GM19043 (cell line): ENCODE data around the gene ZSCAN10.

Experiments
- ATAC-seq: cut with Tn5 transposase; IDR thresholded peaks from one replicate; pipeline ENCODE4 v1.9.1; 2021; ENCODE audit warnings: low read depth; ENCODE audit not compliant: unreplicated experiment

Gene ZSCAN10

DNA sequence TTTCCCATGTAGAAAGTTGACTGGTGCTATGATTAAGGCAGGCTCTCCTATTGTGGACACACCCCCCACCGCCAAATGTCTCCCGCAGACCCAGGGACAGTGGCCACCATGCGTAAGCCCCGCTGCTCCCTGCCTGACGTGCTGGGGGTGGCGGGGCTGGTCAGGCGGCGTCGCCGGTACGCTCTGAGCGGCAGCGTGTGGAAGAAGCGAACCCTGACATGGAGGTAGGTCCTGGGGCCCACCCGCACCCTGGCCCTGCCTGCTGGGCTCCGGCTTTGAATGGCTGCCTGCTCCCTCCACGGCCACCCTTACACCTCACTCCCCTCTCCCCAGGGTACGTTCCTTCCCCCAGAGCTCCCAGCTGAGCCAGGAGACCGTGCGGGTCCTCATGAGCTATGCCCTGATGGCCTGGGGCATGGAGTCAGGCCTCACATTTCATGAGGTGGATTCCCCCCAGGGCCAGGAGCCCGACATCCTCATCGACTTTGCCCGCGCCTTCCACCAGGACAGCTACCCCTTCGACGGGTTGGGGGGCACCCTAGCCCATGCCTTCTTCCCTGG is 49.1 kb downstream of the ZSCAN10 start:
- ATAC-seq: no peak

- ATAC-seq: no peak
These were observed 51.7 kb downstream of the ZSCAN10 start for GRCh38 chr16:3047387-3047720.

DNA sequence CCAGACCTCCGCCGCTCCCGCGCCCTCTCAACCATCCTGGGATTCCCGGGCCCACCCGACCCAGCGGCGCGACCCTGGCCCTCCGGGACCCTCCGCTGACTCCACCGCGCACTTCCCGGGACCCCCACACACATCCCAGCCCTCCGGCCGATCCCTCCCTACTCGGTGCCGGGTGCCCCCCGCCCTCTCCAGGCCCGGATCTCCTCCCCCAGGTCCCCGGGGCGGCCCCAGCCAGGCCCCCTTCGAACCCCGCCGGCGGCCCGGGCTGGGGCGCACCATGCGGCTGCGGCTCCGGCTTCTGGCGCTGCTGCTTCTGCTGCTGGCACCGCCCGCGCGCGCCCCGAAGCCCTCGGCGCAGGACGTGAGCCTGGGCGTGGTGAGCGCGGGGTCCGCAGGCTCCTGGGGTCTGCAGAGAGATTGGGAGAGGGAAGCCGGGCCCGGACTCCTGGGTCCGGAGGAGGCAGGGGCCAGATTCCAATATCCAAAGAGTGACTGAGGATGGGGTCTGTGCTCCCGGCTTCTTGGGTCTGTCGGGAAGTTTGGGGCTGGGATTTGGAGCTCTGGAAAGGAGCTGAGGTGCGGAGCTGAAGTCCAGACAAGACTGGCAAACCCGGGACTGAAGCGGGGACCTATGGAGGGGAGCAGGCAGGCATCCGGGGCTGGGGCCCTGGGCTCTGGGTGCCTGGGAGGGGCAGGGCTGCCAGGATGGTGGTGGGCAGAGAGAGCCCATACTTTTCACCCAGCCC is 52.3 kb downstream of the ZSCAN10 start:
- ATAC-seq: no peak

DNA sequence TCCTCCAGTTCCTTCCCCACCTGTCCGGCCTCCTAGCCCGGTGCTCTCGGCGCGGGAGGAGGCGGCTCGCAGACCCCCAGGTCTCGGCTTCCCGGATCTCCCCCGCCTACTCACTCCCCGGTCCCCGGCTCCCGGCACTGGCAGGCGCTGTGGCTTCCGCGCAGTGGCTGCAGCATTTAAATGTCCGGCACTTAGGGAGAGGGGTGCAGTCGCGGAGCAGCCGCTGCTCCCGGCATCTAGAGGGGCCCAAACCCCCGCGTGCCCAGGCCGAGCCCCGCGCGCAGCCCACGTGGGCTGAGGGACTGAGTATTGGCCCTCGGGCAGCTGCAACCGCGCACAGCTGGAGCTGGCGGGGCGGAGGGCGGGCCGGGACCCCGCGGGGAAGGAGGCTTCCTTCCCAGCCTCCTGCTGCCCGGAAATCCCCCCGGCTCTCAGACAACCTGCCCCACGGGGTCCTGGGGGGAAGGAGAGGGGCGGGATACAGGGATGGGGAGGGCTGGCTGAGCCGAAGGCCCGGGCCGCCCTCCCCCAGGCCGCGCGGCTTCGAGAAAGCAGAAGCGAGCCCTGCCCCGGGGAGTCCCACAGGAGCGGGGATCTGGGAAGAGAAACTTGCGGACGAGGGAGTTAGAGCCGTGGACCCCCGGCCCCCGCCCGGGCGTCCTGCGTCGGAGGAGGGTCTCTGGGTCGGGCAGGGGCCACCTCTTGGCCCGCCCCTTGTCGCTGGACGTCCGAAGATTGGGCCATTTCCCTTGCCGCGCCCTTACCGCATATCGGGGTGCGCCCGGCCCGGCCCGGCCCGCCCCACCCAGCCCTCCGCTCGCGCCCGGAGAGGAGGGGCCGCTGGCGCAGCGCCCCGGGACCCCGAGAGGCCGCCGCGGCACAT is 53.1 kb downstream of the ZSCAN10 start, which contains the start of gene MMP25:
TSS of gene MMP25 (plus strand) at position 804 of the 883 bp plus-strand sequence. CDS start 357 bp downstream, outside the sequence.
- ATAC-seq: no peak

GRCh38 chr16:3044708-3045107 is 54.4 kb downstream of the ZSCAN10 start:
- no peak for ATAC-seq

DNA sequence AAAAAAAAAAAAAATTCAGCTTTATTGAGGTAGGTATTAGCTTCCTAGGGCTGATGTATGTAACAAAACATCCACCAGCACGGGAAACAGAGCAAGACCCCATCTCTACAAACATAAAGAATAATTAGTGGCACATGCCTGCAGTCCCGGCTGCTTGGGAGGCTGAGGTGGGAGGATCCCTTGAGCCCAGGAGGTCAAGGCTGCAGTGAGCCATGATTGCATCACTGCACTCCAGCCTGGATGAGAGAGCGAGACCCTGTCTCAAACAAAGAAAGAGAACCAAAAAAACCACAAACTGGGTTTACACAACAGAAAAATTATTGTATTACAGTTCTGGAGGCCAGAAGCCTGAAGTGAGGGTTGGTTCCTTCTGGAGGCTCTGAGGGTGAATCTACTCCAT is 56.7 kb downstream of the ZSCAN10 start:
- ATAC-seq: no peak

GRCh38 chr16:3038896-3039295 is 60.2 kb downstream of the ZSCAN10 start:
- ATAC-seq: no peak
